Esophagus muscularis mucosa (tissue), 4 donors: ENCODE data around the gene NEB. TPM values are rescaled to one million over a fixed set of nuclear protein-coding genes. Genes with fewer than 3 reads are reported as not detected.

Source experiments
- DNase-seq: peaks from one replicate; pipeline ENCODE4 v3.0.0-alpha.2; 2017; ENCODE audit errors: extremely low spot score
- H3K27ac ChIP-seq, 4 donors: fragments of 200-600 bp; sonication (generic); replicated peaks in 1 of 4; 1 replicate in 3 of 4; 2 replicates in 1 of 4; pipeline ENCODE4 v1.5.1; 2016 to 2019; ENCODE audit warnings: mild to moderate bottlenecking in 1 of 4
- H3K27me3 ChIP-seq, 4 donors: fragments of 200-600 bp; sonication (generic); one replicate each; pipeline versions ENCODE4 v1.5.1 to v1.6.0; 2016 to 2019
- H3K36me3 ChIP-seq, 4 donors: fragments of 200-600 bp; sonication (generic); one replicate each; pipeline ENCODE4 v1.5.1; 2016 to 2019
- H3K4me1 ChIP-seq, 4 donors: fragments of 200-600 bp; sonication (generic); one replicate each; pipeline ENCODE4 v1.5.1; 2016 to 2019
- H3K4me3 ChIP-seq, 4 donors: fragments of 200-600 bp; sonication (generic); 1 replicate in 2 of 4; 2 replicates in 2 of 4; pipeline ENCODE4 v1.5.1; 2016 to 2019; ENCODE audit warnings: mild to moderate bottlenecking in 4 of 4, moderate library complexity in 1 of 4
- H3K9me3 ChIP-seq, 4 donors: fragments of 200-600 bp; sonication (generic); 1 replicate in 3 of 4; 2 replicates in 1 of 4; pipeline ENCODE4 v1.5.1; 2016 to 2019
- EP300 ChIP-seq: sonication (generic); formaldehyde crosslinking; IDR thresholded peaks from one replicate; pipeline ENCODE4 v1.6.1; 2017; ENCODE audit warnings: antibody characterized with exemption
- POLR2A ChIP-seq: fragments of 450-650 bp; IDR thresholded peaks from one replicate; pipeline ENCODE4 v1.6.1; 2017; ENCODE audit warnings: antibody characterized with exemption, moderate library complexity, mild to moderate bottlenecking, low read depth
- POLR2AphosphoS5 ChIP-seq, 2 donors: sonication (generic); formaldehyde crosslinking; IDR thresholded peaks; one replicate each; pipeline ENCODE4 v1.6.1; 2017; ENCODE audit warnings: antibody characterized with exemption in 2 of 2
- WGBS: methylation state at CpG from one replicate; pipeline ENCODE4 v1.1.5; 2018; 5-methylcytosine and 5-hydroxymethylcytosine counted together
- intact Hi-C: fragments of 100-400 bp; cut with DNase I; formaldehyde crosslinking; loops from one replicate; pipeline ENCODE4 v1.15.1; 2023
- total RNA-seq, 4 donors: library from RNA; depleted of rRNA; stranded (reverse); fragments of >200 nt; gene quantifications; one replicate each; pipeline versions ENCODE4 v1.1.0 to v1.2.1, GENCODE V29; 2016
- TF ChIP-seq, protein P1 (sequence below), 3 experiments: fragments of 200-600 bp in 2 of 3; fragments of 450-650 bp in 1 of 3; sonication (generic) in 2 of 3; IDR thresholded peaks; one replicate each; pipeline ENCODE4 v1.5.1; 2017 to 2019; ENCODE audit warnings: antibody characterized with exemption in 3 of 3, mild to moderate bottlenecking in 2 of 3, moderate library complexity in 1 of 3

Gene NEB
- total RNA-seq, 4 donors from 2014 or later = 0.23 to 0.84 (median 0.54) TPM

DNA sequence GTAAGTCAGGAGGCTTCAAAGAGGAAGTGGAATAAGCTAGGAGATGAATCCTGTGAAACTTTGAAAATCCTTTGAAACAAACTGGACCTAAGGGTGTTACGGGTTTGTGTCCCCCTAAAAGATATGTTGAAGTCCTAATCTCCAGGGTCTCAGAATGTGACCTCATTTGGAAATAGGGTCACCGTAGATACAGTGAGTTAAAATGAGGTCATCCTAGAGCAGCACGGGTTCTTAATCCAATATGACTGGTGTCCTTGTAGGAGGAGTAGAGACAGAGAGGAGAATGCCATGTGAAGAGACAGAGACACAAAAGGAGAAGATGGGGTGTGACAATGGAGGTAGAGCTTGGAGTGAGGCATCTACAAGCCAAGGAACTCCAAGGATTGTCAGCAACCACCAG lies 26.9 kb upstream of the NEB start:
- WGBS = 83% methylated on average over 3 of the region's 3 CpGs
- intact Hi-C loops = no loop called here
- TF ChIP-seq POLR2A = no peak
- TF ChIP-seq EP300 = no peak
- TF ChIP-seq, protein P1, sequence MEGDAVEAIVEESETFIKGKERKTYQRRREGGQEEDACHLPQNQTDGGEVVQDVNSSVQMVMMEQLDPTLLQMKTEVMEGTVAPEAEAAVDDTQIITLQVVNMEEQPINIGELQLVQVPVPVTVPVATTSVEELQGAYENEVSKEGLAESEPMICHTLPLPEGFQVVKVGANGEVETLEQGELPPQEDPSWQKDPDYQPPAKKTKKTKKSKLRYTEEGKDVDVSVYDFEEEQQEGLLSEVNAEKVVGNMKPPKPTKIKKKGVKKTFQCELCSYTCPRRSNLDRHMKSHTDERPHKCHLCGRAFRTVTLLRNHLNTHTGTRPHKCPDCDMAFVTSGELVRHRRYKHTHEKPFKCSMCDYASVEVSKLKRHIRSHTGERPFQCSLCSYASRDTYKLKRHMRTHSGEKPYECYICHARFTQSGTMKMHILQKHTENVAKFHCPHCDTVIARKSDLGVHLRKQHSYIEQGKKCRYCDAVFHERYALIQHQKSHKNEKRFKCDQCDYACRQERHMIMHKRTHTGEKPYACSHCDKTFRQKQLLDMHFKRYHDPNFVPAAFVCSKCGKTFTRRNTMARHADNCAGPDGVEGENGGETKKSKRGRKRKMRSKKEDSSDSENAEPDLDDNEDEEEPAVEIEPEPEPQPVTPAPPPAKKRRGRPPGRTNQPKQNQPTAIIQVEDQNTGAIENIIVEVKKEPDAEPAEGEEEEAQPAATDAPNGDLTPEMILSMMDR (IDR thresholded peaks at IDR 0.05) = no peak
- no peak for TF ChIP-seq POLR2AphosphoS5 (IDR thresholded peaks at IDR 0.05)

DNA sequence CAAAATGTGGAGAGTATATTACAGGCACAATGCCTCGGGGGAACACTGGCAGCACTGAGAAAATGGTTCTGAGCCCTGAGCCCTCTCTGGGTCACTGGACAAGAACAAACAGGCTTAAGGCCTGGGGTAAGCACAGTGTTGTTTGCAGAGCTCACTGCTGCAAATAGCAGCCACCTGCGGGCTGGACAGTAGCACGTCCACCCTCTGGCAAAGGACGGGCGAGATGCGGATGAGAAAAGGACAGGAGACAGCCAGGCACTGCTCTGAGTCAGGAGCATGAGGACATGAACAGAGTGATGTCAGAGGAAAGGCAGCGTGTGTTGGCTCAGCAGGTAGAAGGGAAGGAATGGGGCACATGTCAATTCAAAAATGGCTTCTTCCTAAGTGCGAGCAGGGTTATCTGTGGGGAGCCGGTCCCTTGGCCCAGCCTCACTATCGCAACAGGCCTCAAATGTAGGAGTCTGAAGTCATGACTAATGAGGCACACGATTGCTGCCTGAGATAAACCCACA lies 25.9 kb upstream of the NEB start:
- H3K9me3 ChIP-seq = no peaks in the 10 kb centered on the region
- peaks cover 0 to 6% (median 5%) of the 10 kb centered on the region in 4 donors for H3K4me1 ChIP-seq
- no peak overlapping the region for H3K4me3 ChIP-seq
- DNase-seq = no peak
- intact Hi-C loops = no loop called here
- H3K27ac ChIP-seq = no peak overlapping the region
- H3K27me3 ChIP-seq = no peaks in the 10 kb centered on the region
- WGBS = 90% methylated on average over 11 of the region's 11 CpGs
- no peaks in the 10 kb centered on the region for H3K36me3 ChIP-seq
- TF ChIP-seq POLR2AphosphoS5 (IDR thresholded peaks at IDR 0.05) = no peak
- TF ChIP-seq POLR2A = no peak
- TF ChIP-seq EP300 = no peak
- TF ChIP-seq, protein P1 (IDR thresholded peaks at IDR 0.05) = no peak

More for the DNA sequence above, 26.9 kb upstream of the NEB start:
- H3K4me1 ChIP-seq = peaks cover 3 to 8% (median 5%) of the 10 kb centered on the region in 4 donors
- no peaks in the 10 kb centered on the region for H3K36me3 ChIP-seq
- no peaks in the 10 kb centered on the region for H3K27me3 ChIP-seq
- DNase-seq = no peak
- H3K27ac ChIP-seq = no peak overlapping the region
- H3K9me3 ChIP-seq = no peaks in the 10 kb centered on the region
- no peak overlapping the region for H3K4me3 ChIP-seq

DNA sequence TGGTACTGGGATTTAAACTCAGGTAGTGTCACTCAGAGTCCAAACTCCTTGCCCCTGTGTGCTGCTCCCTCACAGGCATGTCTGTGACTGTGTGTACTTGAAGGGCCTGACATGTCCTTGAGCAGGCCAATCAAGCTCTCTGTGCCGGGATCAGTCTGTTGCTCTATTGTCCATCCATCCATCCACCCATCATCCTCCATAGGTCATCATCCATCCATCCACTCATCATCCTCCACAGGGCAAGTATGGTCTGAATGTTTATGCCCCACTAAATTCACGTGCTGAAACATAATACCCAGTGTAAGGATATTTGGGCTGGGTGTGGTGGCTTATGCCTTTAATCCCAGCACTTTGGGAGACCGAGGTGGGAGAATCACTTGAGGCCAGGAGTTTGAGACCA lies 24.5 kb upstream of the NEB start:
- H3K36me3 ChIP-seq = no peaks in the 10 kb centered on the region
- TF ChIP-seq POLR2AphosphoS5 (IDR thresholded peaks at IDR 0.05) = no peak
- no peak for TF ChIP-seq POLR2A
- no peak for TF ChIP-seq EP300
- TF ChIP-seq, protein P1 (IDR thresholded peaks at IDR 0.05) = no peak
- H3K27me3 ChIP-seq = no peaks in the 10 kb centered on the region
- peaks cover 0 to 6% (median 5%) of the 10 kb centered on the region in 4 donors for H3K4me1 ChIP-seq
- no peak overlapping the region for H3K27ac ChIP-seq
- H3K4me3 ChIP-seq = no peak overlapping the region
- no peak for DNase-seq
- intact Hi-C loops = no loop called here
- H3K9me3 ChIP-seq = no peaks in the 10 kb centered on the region
- 100% methylated on average over 3 of the region's 3 CpGs for WGBS

DNA sequence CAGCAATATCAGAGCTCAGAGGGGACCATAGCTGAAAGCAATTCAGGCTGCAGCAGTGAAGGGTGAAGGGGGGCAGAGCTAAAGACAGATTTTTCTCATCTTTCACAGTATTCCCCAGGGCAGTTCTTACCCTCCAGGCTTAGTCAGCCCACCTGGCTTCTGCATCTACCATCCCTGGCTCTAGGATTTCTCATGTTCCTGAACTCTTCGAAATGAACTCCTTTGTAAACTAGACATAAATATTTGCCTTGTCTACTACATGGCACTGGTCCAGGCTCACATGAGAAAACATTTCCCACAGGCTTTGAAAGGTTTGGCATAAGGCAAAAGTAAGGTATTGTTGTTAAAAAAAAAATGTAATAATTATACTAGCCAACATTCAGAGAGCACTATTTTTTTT lies 23.6 kb upstream of the NEB start:
- Histone ChIP-seq H3K36me3 (no peaks in the 10 kb centered on the region), H3K27me3 (no peaks in the 10 kb centered on the region), H3K9me3 (no peaks in the 10 kb centered on the region), H3K27ac (no peak overlapping the region), H3K4me1 (peaks cover 0 to 6% (median 5%) of the 10 kb centered on the region in 4 donors), H3K4me3 (no peak overlapping the region)
- 16% methylated on average over 1 of the region's 1 CpG for WGBS
- TF ChIP-seq POLR2A (no peak), EP300 (no peak), POLR2AphosphoS5 (IDR thresholded peaks at IDR 0.05) (no peak)
- TF ChIP-seq, protein P1 (IDR thresholded peaks at IDR 0.05) = no peak
- no peak for DNase-seq
- intact Hi-C loops = no loop called here

DNA sequence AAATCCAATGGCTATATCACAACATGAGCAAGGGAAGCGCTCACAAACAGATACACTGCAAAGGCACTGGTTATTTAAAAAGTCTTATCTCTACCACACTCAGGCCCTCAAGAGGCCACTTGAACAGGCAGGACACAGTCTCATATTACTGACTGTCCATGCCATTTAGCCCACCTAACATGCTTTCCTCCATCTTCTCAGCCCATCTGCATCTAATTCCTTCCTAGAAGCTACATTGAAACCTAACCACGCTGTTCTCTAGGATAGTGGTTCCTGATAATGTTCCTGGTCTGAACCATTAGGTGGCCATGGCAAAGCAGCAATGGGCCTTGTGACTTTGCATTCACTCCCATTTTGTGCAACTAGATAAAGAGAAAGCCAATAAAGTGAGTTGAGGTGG lies 22.5 kb upstream of the NEB start:
- H3K36me3 ChIP-seq = no peaks in the 10 kb centered on the region
- no peak overlapping the region for H3K4me3 ChIP-seq
- intact Hi-C loops = no loop called here
- no peak overlapping the region for H3K27ac ChIP-seq
- no peak for DNase-seq
- H3K9me3 ChIP-seq = no peaks in the 10 kb centered on the region
- TF ChIP-seq EP300 (no peak), POLR2AphosphoS5 (IDR thresholded peaks at IDR 0.05) (no peak), POLR2A (no peak)
- TF ChIP-seq, protein P1 (IDR thresholded peaks at IDR 0.05) = no peak
- H3K4me1 ChIP-seq = peaks cover 0 to 6% (median 5%) of the 10 kb centered on the region in 4 donors
- 52% methylated on average over 2 of the region's 2 CpGs for WGBS
- no peaks in the 10 kb centered on the region for H3K27me3 ChIP-seq
